OCI-LY7 (cell line): Measurements from ENCODE around the gene IQGAP3.

Source experiments
- CTCF ChIP-seq: fragments of 200-600 bp; sonication (generic); conservative IDR thresholded peaks from 2 replicates; pipeline ENCODE4 v1.5.1; 2014; ENCODE audit warnings: mild to moderate bottlenecking, antibody characterized with exemption, low read length, moderate library complexity, mixed read lengths
- EZH2phosphoT487 ChIP-seq: fragments of 200-600 bp; sonication (generic); IDR thresholded peaks from 2 replicates; pipeline ENCODE4 v1.6.1; 2018; ENCODE audit warnings: low read depth, borderline replicate concordance, mild to moderate bottlenecking, mixed run types, antibody characterized with exemption, low read length, moderate library complexity, mixed read lengths

DNA sequence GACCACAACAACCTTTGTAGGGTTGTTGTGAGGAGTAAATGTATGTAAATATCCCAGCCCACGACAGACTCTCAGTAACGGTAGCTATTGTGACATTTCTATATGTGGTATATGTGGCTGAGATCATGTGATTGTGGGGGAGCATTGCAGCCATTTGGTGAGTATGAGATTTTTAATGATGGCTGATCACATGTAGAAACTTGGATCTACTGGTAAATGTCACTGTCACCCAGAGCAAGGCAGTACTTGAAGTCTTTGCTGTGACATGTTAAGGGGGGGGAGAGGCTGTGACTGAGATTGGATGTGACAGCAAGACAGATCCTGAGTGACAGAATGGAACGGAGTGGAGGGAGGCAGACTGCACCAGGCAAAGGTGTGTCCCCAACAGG lies 47.9 kb downstream of the IQGAP3 start:
- TF ChIP-seq CTCF (no peak), EZH2phosphoT487 (no peak)
